ENCODE data around the gene CNDP2. TPM values are rescaled to one million over a fixed set of nuclear protein-coding genes. Genes with fewer than 3 reads are reported as not detected.

CNDP2 gene
- total RNA-seq, 4 donors from 2014 or later = 37.5 to 48.9 (median 48.0) TPM

GRCh38 chr18:74460825-74461224 is 35.3 kb upstream of the CNDP2 start:
- WGBS, 2 donors (ENCODE audit: low coverage in 1 of 2) = 67 to 90% methylated on average over 1 to 5 of the region's 7 CpGs
- TF ChIP-seq POLR2AphosphoS5 (IDR thresholded peaks at IDR 0.05) = no peak
- TF ChIP-seq POLR2A (IDR thresholded peaks at IDR 0.05) = no peak
- no peak for TF ChIP-seq EP300 (IDR thresholded peaks at IDR 0.05)
- TF ChIP-seq CTCF (IDR thresholded peaks at IDR 0.05) = no peak
- Histone ChIP-seq H3K27me3 (peaks cover 55% of the 10 kb centered on the region), H3K4me3 (no peak overlapping the region), H3K27ac (no peak overlapping the region), H3K36me3 (no peaks in the 10 kb centered on the region), H3K4me1 (peaks cover 0 to 20% (median 3%) of the 10 kb centered on the region in 3 donors), H3K9me3 (no peaks in the 10 kb centered on the region)
- no peak for ATAC-seq

- Histone ChIP-seq H3K4me1 (peaks cover 0 to 5% (median 1%) of the 10 kb centered on the region in 3 donors), H3K27me3 (peaks cover 31% of the 10 kb centered on the region), H3K27ac (no peak overlapping the region), H3K4me3 (no peak overlapping the region), H3K36me3 (no peaks in the 10 kb centered on the region), H3K9me3 (no peaks in the 10 kb centered on the region)
- no peak for TF ChIP-seq POLR2AphosphoS5 (IDR thresholded peaks at IDR 0.05)
- no peak for TF ChIP-seq EP300 (IDR thresholded peaks at IDR 0.05)
- TF ChIP-seq CTCF (IDR thresholded peaks at IDR 0.05) = no peak
- TF ChIP-seq POLR2A (IDR thresholded peaks at IDR 0.05) = no peak
- ATAC-seq = no peak
- 57 to 68% methylated on average over 6 to 8 of the region's 8 CpGs for WGBS, 2 donors (ENCODE audit: low coverage in 1 of 2)
These were observed 32.9 kb upstream of the CNDP2 start for GRCh38 chr18:74463254-74463653.

- 100% methylated on average over 1 of the region's 1 CpG; no CpG with 5 or more reads in 1 of the 2 donors for WGBS, 2 donors (ENCODE audit: low coverage in 1 of 2)
These were observed 32.2 kb upstream of the CNDP2 start for GRCh38 chr18:74463983-74464382.

GRCh38 chr18:74465775-74466174 is 30.4 kb upstream of the CNDP2 start:
- no peak overlapping the region for H3K27ac ChIP-seq
- H3K36me3 ChIP-seq = no peaks in the 10 kb centered on the region
- peaks cover 15% of the 10 kb centered on the region for H3K27me3 ChIP-seq
- WGBS, 2 donors (ENCODE audit: low coverage in 1 of 2) = 89 to 92% methylated on average over 3 to 4 of the region's 4 CpGs
- TF ChIP-seq CTCF (IDR thresholded peaks at IDR 0.05) = no peak
- peaks cover 0 to 18% (median 4%) of the 10 kb centered on the region in 3 donors for H3K4me1 ChIP-seq
- no peaks in the 10 kb centered on the region for H3K9me3 ChIP-seq
- H3K4me3 ChIP-seq = no peak overlapping the region
- no peak for ATAC-seq

More at GRCh38 chr18:74463983-74464382, 32.2 kb upstream of the CNDP2 start:
- no peak for TF ChIP-seq CTCF (IDR thresholded peaks at IDR 0.05)
- no peak for TF ChIP-seq POLR2A (IDR thresholded peaks at IDR 0.05)
- TF ChIP-seq POLR2AphosphoS5 (IDR thresholded peaks at IDR 0.05) = no peak
- TF ChIP-seq EP300 (IDR thresholded peaks at IDR 0.05) = no peak
- Histone ChIP-seq H3K36me3 (no peaks in the 10 kb centered on the region), H3K27ac (no peak overlapping the region), H3K27me3 (peaks cover 24% of the 10 kb centered on the region), H3K9me3 (no peaks in the 10 kb centered on the region), H3K4me3 (no peak overlapping the region), H3K4me1 (peaks cover 0 to 13% (median 4%) of the 10 kb centered on the region in 3 donors)
- no peak for ATAC-seq

- Histone ChIP-seq H3K4me1 (peaks cover 0 to 18% (median 4%) of the 10 kb centered on the region in 3 donors), H3K27me3 (no peaks in the 10 kb centered on the region), H3K9me3 (no peaks in the 10 kb centered on the region), H3K36me3 (no peaks in the 10 kb centered on the region), H3K4me3 (no peak overlapping the region), H3K27ac (peak overlapping the region in 1 of 4 donors; percentile 12)
- TF ChIP-seq POLR2AphosphoS5 (IDR thresholded peaks at IDR 0.05) (no peak), CTCF (IDR thresholded peaks at IDR 0.05) (no peak), POLR2A (IDR thresholded peaks at IDR 0.05) (no peak), EP300 (IDR thresholded peaks at IDR 0.05) (no peak)
- no peak for ATAC-seq
- WGBS, 2 donors (ENCODE audit: low coverage in 1 of 2) = 14 to 29% methylated on average over 2 to 3 of the region's 3 CpGs
These were observed 27.6 kb upstream of the CNDP2 start for GRCh38 chr18:74468547-74469061.
